Measurements from ENCODE around the gene ZNF423. TPM values are rescaled to one million over a fixed set of nuclear protein-coding genes. Genes with fewer than 3 reads are reported as not detected.

The ZNF423 gene
- total and polyA plus RNA-seq, 9 of the 15 experiments (the other 6 are each of a cell fraction or from before 2014, with no cell fraction given): not detected

GRCh38 chr16:49760815-49761214 is 95.1 kb downstream of the ZNF423 start:
- no peak overlapping the region for H3K9ac ChIP-seq (ENCODE audit: insufficient read depth in 1 of 2, low read depth in 2 of 2, low read length in 2 of 2)
- H3K4me1 ChIP-seq (replicated peaks in 1 of 2; ENCODE audit: control insufficient read depth in 2 of 2, insufficient read depth in 2 of 2, low read length in 2 of 2): no peaks in the 10 kb centered on the region
- no peak overlapping the region for H2AFZ ChIP-seq (ENCODE audit: low read depth, low read length)
- 0 out of 2 replicates have a peak, but pooled peaks cover 6% of the 10 kb centered on the region for H4K20me1 ChIP-seq (replicated peaks; ENCODE audit: control insufficient read depth, insufficient read depth, low read length)
- DNase-seq (ENCODE audit: extremely low read depth in 1 of 4, low spot score in 3 of 4) (no peak), ATAC-seq (no peak), FAIRE-seq (no peak)
- H3K4me2 ChIP-seq (ENCODE audit: insufficient read depth, low read length): no peak overlapping the region
- WGBS (ENCODE audit: insufficient coverage, low coverage, missing lambda C conversion rate): 0% methylated on average over 6 of the region's 7 CpGs
- H3K27me3 ChIP-seq (ENCODE audit: control insufficient read depth in 2 of 2, insufficient read depth in 2 of 2, low read length in 2 of 2): peaks cover 4 to 42% of the 10 kb centered on the region in 2 experiments; a peak in 3 of 5 replicates
- CTCF ChIA-PET (ENCODE audit: low intra/inter-chr PET ratio): interaction anchor here (0.6 kb wide), 1 partner anchor 634 kb away, joined by 3 read pairs; no protein-coding TSS in a partner anchor
- H3K79me2 ChIP-seq (ENCODE audit: control insufficient read depth, insufficient read depth, low read length): no peaks in the 10 kb centered on the region
- H3K27ac ChIP-seq (ENCODE audit: extremely low read depth, low read depth, low read length): no peak overlapping the region
- H3K36me3 ChIP-seq (ENCODE audit: control insufficient read depth, insufficient read depth, low read length): no peaks in the 10 kb centered on the region
- H3K9me1 ChIP-seq (ENCODE audit: control insufficient read depth, insufficient read depth, low read length): no peaks in the 10 kb centered on the region
- TF ChIP-seq GABPB1 (CRISPR knock-in tag; IDR thresholded peaks at IDR 0.05): no peak
- no peak for TF ChIP-seq VEZF1 (CRISPR knock-in tag; IDR thresholded peaks at IDR 0.05)
- TF ChIP-seq CBFA2T3 (IDR thresholded peaks at IDR 0.05): no peak
- no peak for TF ChIP-seq YBX1 (IDR thresholded peaks at IDR 0.05)
- TF ChIP-seq ARID1B (IDR thresholded peaks at IDR 0.05): no peak
- no peak for TF ChIP-seq CBX3 (IDR thresholded peaks at IDR 0.05; ENCODE audit: borderline replicate concordance in 1 of 2, low read length in 2 of 2)
- TF ChIP-seq BCL6 (CRISPR knock-in tag; IDR thresholded peaks at IDR 0.05): no peak
- no peak for TF ChIP-seq SP1 (CRISPR knock-in tag; IDR thresholded peaks at IDR 0.05)
- no peak for TF ChIP-seq GTF2F1 (IDR thresholded peaks at IDR 0.05; ENCODE audit: low read depth, low read length)
- no peak for TF ChIP-seq GTF2E2 (tag; IDR thresholded peaks at IDR 0.05)
- no peak for TF ChIP-seq HNRNPL (IDR thresholded peaks at IDR 0.05; ENCODE audit: low read depth, low read length)
- no peak for TF ChIP-seq SMARCC2 (IDR thresholded peaks at IDR 0.05; ENCODE audit: low read depth)
- no peak for TF ChIP-seq RBM34 (IDR thresholded peaks at IDR 0.05; ENCODE audit: borderline replicate concordance, insufficient read depth, low read length)
- no peak for TF ChIP-seq JUNB (CRISPR knock-in tag; conservative IDR thresholded peaks at IDR 0.05)
- no peak for TF ChIP-seq KDM5B (IDR thresholded peaks at IDR 0.05; ENCODE audit: insufficient replicate concordance, low read depth, low read length)
- no peak for TF ChIP-seq SRSF1 (IDR thresholded peaks at IDR 0.05; ENCODE audit: low read depth, low read length)
- no peak for TF ChIP-seq TARDBP (IDR thresholded peaks at IDR 0.05)
- intact Hi-C loops (cut with micrococcal nuclease) (no loop called here), in situ Hi-C loops (cut with MboI) (no loop called here)
- BruUV-seq (replicated peaks): no TSS peak
- no peaks in the 10 kb centered on the region for H3K9me3 ChIP-seq (replicated peaks; ENCODE audit: control insufficient read depth, insufficient read depth, low read depth, low read length)
- H3K4me3 ChIP-seq: no peak overlapping the region
- POLR2A ChIA-PET: no interaction called here
